HCT116 (cell line): ENCODE data around the gene UGT1A9. TPM values are rescaled to one million over a fixed set of nuclear protein-coding genes. Genes with fewer than 3 reads are reported as not detected.

Source experiments
- ATAC-seq: fragments of 200-7000 bp; cut with Tn5 transposase; 2 replicates; pipeline ENCODE4 v1.9.1; 2020; ENCODE audit warnings: mild to moderate bottlenecking, moderate library complexity
- BruUV-seq: library from RNA; stranded (reverse); fragments of 400-500 nt; replicated peaks from 2 replicates; lab custom pipeline; 2021; lab: Mats Ljungman, UMichigan
- CTCF ChIA-PET: fragments of 300-600 bp; sonication (Branson Sonifier 250); formaldehyde crosslinking; loops from one replicate; lab custom pipeline; 2021; ENCODE audit warnings: antibody characterized with exemption; lab: Charles Lee
- POLR2A ChIA-PET: fragments of 300-600, 350-600 bp; sonication (Branson Sonifier 250); formaldehyde crosslinking; loops from one replicate; lab custom pipeline; 2021; ENCODE audit warnings: antibody characterized with exemption; lab: Charles Lee
- RAD21 ChIA-PET, 2 experiments: fragments of 300-600 bp; sonication (Branson Sonifier 250); formaldehyde crosslinking; loops; one replicate each; lab custom pipeline; 2023; ENCODE audit warnings: low total read pairs in 2 of 2; ENCODE audit not compliant: uncharacterized antibody in 2 of 2, unreplicated experiment in 2 of 2, low non-redundant PET in 1 of 2; lab: Charles Lee
- DNase-seq: peaks from one replicate; pipeline ENCODE4 v3.0.0-alpha.2; 2010; ENCODE audit warnings: low read depth, low spot score
- H2AFZ ChIP-seq: fragments of 200-600 bp; shearing (Covaris generic), sonication (generic); 2 replicates; pipeline ENCODE4 v1.6.1; 2017; ENCODE audit warnings: low read depth, mixed run types, mixed read lengths, antibody characterized with exemption, low read length; ENCODE audit not compliant: poor library complexity, severe bottlenecking
- H3K27ac ChIP-seq: 2 replicates; pipeline ENCODE4 v1.5.1; 2012; ENCODE audit warnings: low read depth, low read length
- H3K27me3 ChIP-seq: fragments of 200-600 bp; sonication (generic); 2 replicates; pipeline ENCODE4 v1.6.1; 2016; ENCODE audit warnings: mixed run types, low read length, mixed read lengths; ENCODE audit not compliant: insufficient read depth
- H3K36me3 ChIP-seq, 2 experiments: fragments of 200-500 bp in 1 of 2; fragments of 200-600 bp in 1 of 2; sonication (Bioruptor generic) in 1 of 2; sonication (generic) in 1 of 2; 2 replicates each; pipeline versions ENCODE4 v1.5.1 to v1.6.1; 2014 to 2016; ENCODE audit warnings: low read length in 2 of 2, inconsistent platforms in 1 of 2, mixed read lengths in 1 of 2, mixed run types in 1 of 2; ENCODE audit not compliant: insufficient read depth in 2 of 2, control insufficient read depth in 1 of 2
- H3K4me1 ChIP-seq, 2 experiments: fragments of 200-600 bp in 1 of 2; sonication (generic) in 1 of 2; 2 replicates each; pipeline versions ENCODE4 v1.5.1 to v1.6.1; 2012 to 2017; ENCODE audit warnings: low read length in 2 of 2, inconsistent platforms in 1 of 2, mild to moderate bottlenecking in 1 of 2, mixed read lengths in 1 of 2, mixed run types in 1 of 2, moderate library complexity in 1 of 2; ENCODE audit not compliant: insufficient read depth in 2 of 2, control insufficient read depth in 1 of 2
- H3K4me2 ChIP-seq: fragments of 200-600 bp; sonication (generic); 2 replicates; pipeline ENCODE4 v1.6.1; 2017; ENCODE audit warnings: mixed run types, low read length, mixed read lengths
- H3K4me3 ChIP-seq, 2 experiments: fragments of 200-600 bp in 1 of 2; sonication (generic) in 1 of 2; replicated peaks in 1 of 2; 2 replicates each; pipeline ENCODE4 v1.5.1; 2011 to 2016; ENCODE audit warnings: low read length in 2 of 2, control low read depth in 1 of 2, low read depth in 1 of 2, mild to moderate bottlenecking in 1 of 2, mixed read lengths in 1 of 2, mixed run types in 1 of 2
- H3K79me2 ChIP-seq: fragments of 200-600 bp; sonication (generic); 2 replicates; pipeline ENCODE4 v1.6.1; 2017; ENCODE audit warnings: mild to moderate bottlenecking, mixed run types, low read length, moderate library complexity, mixed read lengths; ENCODE audit not compliant: insufficient read depth
- H3K9ac ChIP-seq: fragments of 200-600 bp; sonication (generic); 2 replicates; pipeline ENCODE4 v1.6.1; 2016; ENCODE audit warnings: low read length, mixed read lengths
- H3K9me2 ChIP-seq: fragments of 200-600 bp; sonication (generic), shearing (Covaris generic); 2 replicates; pipeline ENCODE4 v1.6.1; 2017; ENCODE audit warnings: mixed run types, mild to moderate bottlenecking, moderate library complexity; ENCODE audit not compliant: insufficient read depth
- H3K9me3 ChIP-seq, 2 experiments: fragments of 200-500 bp in 1 of 2; fragments of 200-600 bp in 1 of 2; sonication (Bioruptor generic) in 1 of 2; sonication (generic) in 1 of 2; 2 replicates each; pipeline ENCODE4 v1.6.1; 2014 to 2017; ENCODE audit warnings: low read length in 2 of 2, mixed read lengths in 2 of 2, inconsistent platforms in 1 of 2, low read depth in 1 of 2, mild to moderate bottlenecking in 1 of 2, mixed run types in 1 of 2, moderate library complexity in 1 of 2; ENCODE audit not compliant: control insufficient read depth in 1 of 2, insufficient read depth in 1 of 2
- H4K20me1 ChIP-seq: fragments of 200-600 bp; sonication (generic), shearing (Covaris generic); 2 replicates; pipeline ENCODE4 v1.6.1; 2017; ENCODE audit warnings: mixed run types, mild to moderate bottlenecking, moderate library complexity; ENCODE audit not compliant: insufficient read depth
- CEBPB ChIP-seq: IDR thresholded peaks from 2 replicates; pipeline ENCODE4 v1.6.1; 2012; ENCODE audit warnings: low read depth
- CTCF ChIP-seq, 3 experiments: fragments of 200-600 bp in 1 of 3; sonication (generic) in 1 of 3; IDR thresholded peaks in 2 of 3; conservative IDR thresholded peaks in 1 of 3; 2 replicates each; pipeline ENCODE4 v1.5.1; 2012 to 2017; ENCODE audit warnings: low read depth in 2 of 3, low read length in 2 of 3, antibody characterized with exemption in 1 of 3, borderline replicate concordance in 1 of 3, control low read depth in 1 of 3, mild to moderate bottlenecking in 1 of 3, mixed read lengths in 1 of 3, mixed run types in 1 of 3, moderate library complexity in 1 of 3; ENCODE audit not compliant: insufficient read depth in 1 of 3
- EGR1 ChIP-seq: IDR thresholded peaks from 2 replicates; pipeline ENCODE4 v1.6.1; 2012; ENCODE audit warnings: low read depth
- ELF1 ChIP-seq: IDR thresholded peaks from 2 replicates; pipeline ENCODE4 v1.6.1; 2012; ENCODE audit warnings: low read depth, borderline replicate concordance
- EZH2 ChIP-seq: fragments of 200-600 bp; sonication (generic); IDR thresholded peaks from 2 replicates; pipeline ENCODE4 v1.6.1; 2017; ENCODE audit warnings: antibody characterized with exemption, mixed run types
- EZH2phosphoT487 ChIP-seq: fragments of 200-600 bp; IDR thresholded peaks from 2 replicates; pipeline ENCODE4 v1.6.1; 2018; ENCODE audit warnings: antibody characterized with exemption, borderline replicate concordance
- FOSL1 ChIP-seq: IDR thresholded peaks from 2 replicates; pipeline ENCODE4 v1.6.1; 2012; ENCODE audit warnings: low read depth
- JUND ChIP-seq: IDR thresholded peaks from 2 replicates; pipeline ENCODE4 v1.6.1; 2012
- POLR2A ChIP-seq: IDR thresholded peaks from 2 replicates; pipeline ENCODE4 v1.7.0; 2011; ENCODE audit warnings: borderline replicate concordance; ENCODE audit not compliant: insufficient read depth, insufficient read length; ENCODE audit errors: extremely low read depth
- RAD21 ChIP-seq: IDR thresholded peaks from 2 replicates; pipeline ENCODE4 v1.6.1; 2012; ENCODE audit warnings: low read depth, mild to moderate bottlenecking
- REST ChIP-seq: IDR thresholded peaks from 2 replicates; pipeline ENCODE4 v1.6.1; 2012; ENCODE audit warnings: low read depth
- SP1 ChIP-seq: IDR thresholded peaks from 2 replicates; pipeline ENCODE4 v1.6.1; 2012; ENCODE audit warnings: low read depth
- ZFX ChIP-seq: fragments of 450-650 bp; IDR thresholded peaks from 2 replicates; pipeline ENCODE4 v1.6.1; 2017
- ZNF274 ChIP-seq: fragments of 200-500 bp; sonication (Bioruptor generic); IDR thresholded peaks from 2 replicates; pipeline ENCODE4 v1.6.1; 2014; ENCODE audit warnings: mild to moderate bottlenecking, low read depth, low read length, inconsistent platforms
- intact Hi-C: fragments of 100-400 bp; cut with micrococcal nuclease; formaldehyde crosslinking; loops from 2 replicates; pipeline ENCODE4 v1.10.0; 2022
- total RNA-seq: library from RNA; stranded (reverse); gene quantifications from one replicate; pipeline ENCODE4 v1.2.1, GENCODE V29; 2021; ENCODE audit not compliant: unreplicated experiment
- TF ChIP-seq, protein P1 (sequence below): IDR thresholded peaks from 2 replicates; pipeline ENCODE4 v1.6.1; 2012

UGT1A9 gene
- total RNA-seq, 1 experiment from 2014 or later: not detected

- no peaks in the 10 kb centered on the region for H3K9me3 ChIP-seq
- H3K79me2 ChIP-seq: no peaks in the 10 kb centered on the region
- intact Hi-C loops: no loop called here
- H3K27ac ChIP-seq: no peak within 1 kb of the TSS
- H3K4me3 ChIP-seq: no peak within 1 kb of the TSS
- H3K4me2 ChIP-seq: no peak within 1 kb of the TSS
- ChIA-PET CTCF (no interaction called here), RAD21 (no interaction called here)
- ATAC-seq (no peak), DNase-seq (no peak)
- no peaks in the 10 kb centered on the region for H3K4me1 ChIP-seq
- no peaks in the 10 kb centered on the region for H4K20me1 ChIP-seq
- TF ChIP-seq RAD21 (no peak), FOSL1 (no peak), POLR2A (no peak), ZNF274 (no peak), EZH2 (no peak), EZH2phosphoT487 (no peak), EGR1 (no peak), ZFX (no peak), ELF1 (no peak), REST (no peak), SP1 (no peak), JUND (no peak), CTCF (IDR thresholded peaks at IDR 0.05 in 2 of 3, conservative IDR thresholded peaks at IDR 0.05 in 1 of 3; ENCODE audit: borderline replicate concordance in 1 of 3, insufficient read depth in 1 of 3, low read depth in 2 of 3, low read length in 2 of 3) (no peak), CEBPB (no peak)
- TF ChIP-seq, protein P1, sequence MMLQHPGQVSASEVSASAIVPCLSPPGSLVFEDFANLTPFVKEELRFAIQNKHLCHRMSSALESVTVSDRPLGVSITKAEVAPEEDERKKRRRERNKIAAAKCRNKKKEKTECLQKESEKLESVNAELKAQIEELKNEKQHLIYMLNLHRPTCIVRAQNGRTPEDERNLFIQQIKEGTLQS: no peak
- TF ChIP-seq, all 23 proteins: peak for 0
- no peak within 1 kb of the TSS for H3K9ac ChIP-seq
- POLR2A ChIA-PET: no interaction called here
- BruUV-seq: no TSS peak
- H3K9me2 ChIP-seq: no peaks in the 10 kb centered on the region
- no peak within 1 kb of the TSS for H2AFZ ChIP-seq
- no peaks in the 10 kb centered on the region for H3K36me3 ChIP-seq
- H3K27me3 ChIP-seq: peaks cover 14% of the 10 kb centered on the region; the same call in 1 of the 2 replicates
Observed at GRCh38 chr2:233718552-233718951, 46.9 kb downstream of the UGT1A9 start, which contains the start of gene UGT1A4. Gene UGT1A4 (plus strand): TSS chr2:233718736. CDS start chr2:233718821, 85 bp downstream.
